GM23248 (cell line): ENCODE data around the gene LDLRAD4. TPM values are rescaled to one million over a fixed set of nuclear protein-coding genes. Genes with fewer than 3 reads are reported as not detected.

Source experiments
- DNase-seq: peaks from one replicate; pipeline ENCODE4 v3.0.0-alpha.2; 2015
- H2AFZ ChIP-seq: fragments of 200-600 bp; sonication (generic); 2 replicates; pipeline ENCODE4 v1.6.1; 2016; ENCODE audit warnings: antibody characterized with exemption
- H3F3A ChIP-seq: fragments of 200-600 bp; sonication (generic); 2 replicates; pipeline ENCODE4 v1.6.1; 2016; ENCODE audit warnings: mild to moderate bottlenecking, antibody characterized with exemption, mixed run types; ENCODE audit not compliant: insufficient read depth
- H3K27ac ChIP-seq: fragments of 200-600 bp; sonication (generic); 2 replicates; pipeline ENCODE4 v1.5.1; 2016; ENCODE audit warnings: mild to moderate bottlenecking
- H3K27me3 ChIP-seq: fragments of 200-600 bp; sonication (generic); replicated peaks from 2 replicates; pipeline ENCODE4 v1.6.1; 2016; ENCODE audit warnings: mild to moderate bottlenecking; ENCODE audit not compliant: insufficient read depth
- H3K36me3 ChIP-seq: fragments of 200-600 bp; sonication (generic); 2 replicates; pipeline ENCODE4 v1.6.1; 2016; ENCODE audit warnings: low read depth, mild to moderate bottlenecking
- H3K4me1 ChIP-seq: fragments of 200-600 bp; sonication (generic); 2 replicates; pipeline ENCODE4 v1.6.1; 2016; ENCODE audit warnings: mild to moderate bottlenecking; ENCODE audit not compliant: insufficient read depth
- H3K4me2 ChIP-seq: fragments of 200-600 bp; sonication (generic); one replicate; pipeline ENCODE4 v1.6.1; 2016; ENCODE audit warnings: mild to moderate bottlenecking; ENCODE audit not compliant: unreplicated experiment
- H3K4me3 ChIP-seq: fragments of 200-600 bp; sonication (generic); 2 replicates; pipeline ENCODE4 v1.5.1; 2016; ENCODE audit warnings: mild to moderate bottlenecking
- H3K79me2 ChIP-seq: fragments of 200-600 bp; sonication (generic); 2 replicates; pipeline ENCODE4 v1.6.1; 2016; ENCODE audit warnings: mild to moderate bottlenecking; ENCODE audit not compliant: insufficient read depth
- H3K9ac ChIP-seq: fragments of 200-600 bp; sonication (generic); 2 replicates; pipeline ENCODE4 v1.6.1; 2016; ENCODE audit warnings: mild to moderate bottlenecking
- H3K9me2 ChIP-seq: fragments of 200-600 bp; sonication (generic); 2 replicates; pipeline ENCODE4 v1.6.1; 2016; ENCODE audit warnings: mixed run types, mild to moderate bottlenecking, moderate library complexity; ENCODE audit not compliant: insufficient read depth
- H3K9me3 ChIP-seq: fragments of 200-600 bp; sonication (generic); one replicate; pipeline ENCODE4 v1.6.1; 2017; ENCODE audit warnings: low read depth
- H4K20me1 ChIP-seq: fragments of 200-600 bp; sonication (generic); 2 replicates; pipeline ENCODE4 v1.6.0; 2016; ENCODE audit not compliant: insufficient read depth
- EZH2 ChIP-seq: fragments of 200-600 bp; sonication (generic); IDR thresholded peaks from 2 replicates; pipeline ENCODE4 v1.6.1; 2018; ENCODE audit warnings: antibody characterized with exemption, mild to moderate bottlenecking; ENCODE audit not compliant: insufficient read depth, poor library complexity, severe bottlenecking
- EZH2phosphoT487 ChIP-seq: fragments of 200-600 bp; sonication (generic); IDR thresholded peaks from 2 replicates; pipeline ENCODE4 v1.6.1; 2018; ENCODE audit warnings: antibody characterized with exemption, moderate library complexity, mild to moderate bottlenecking, low read depth; ENCODE audit not compliant: insufficient read depth
- WGBS, 2 experiments: methylation state at CpG; one replicate each; pipeline ENCODE4 v1.1.6; 2015 to 2017; ENCODE audit warnings: low lambda C conversion rate in 2 of 2, low coverage in 1 of 2; ENCODE audit errors: missing lambda C conversion rate in 2 of 2; 5-methylcytosine and 5-hydroxymethylcytosine counted together
- in situ Hi-C: fragments of 300-500 bp; cut with MboI; formaldehyde crosslinking; loops from 2 replicates; pipeline ENCODE4 v1.15.0; 2020
- polyA plus RNA-seq: library from polyadenylated mRNA; unstranded; fragments of >200 nt; fragmentation: Nextera tagmentation; extraction: Ambion mirVana; gene quantifications from 2 replicates; pipeline ENCODE4 v1.2.1, GENCODE V29; 2016
- total RNA-seq: library from RNA; depleted of rRNA; stranded (reverse); fragments of >200 nt; shearing (Covaris generic); gene quantifications from 2 replicates; pipeline ENCODE4 v1.2.3, GENCODE V29; 2014

Gene LDLRAD4
- total and polyA plus RNA-seq, 2 experiments from 2014 or later = not detected

DNA sequence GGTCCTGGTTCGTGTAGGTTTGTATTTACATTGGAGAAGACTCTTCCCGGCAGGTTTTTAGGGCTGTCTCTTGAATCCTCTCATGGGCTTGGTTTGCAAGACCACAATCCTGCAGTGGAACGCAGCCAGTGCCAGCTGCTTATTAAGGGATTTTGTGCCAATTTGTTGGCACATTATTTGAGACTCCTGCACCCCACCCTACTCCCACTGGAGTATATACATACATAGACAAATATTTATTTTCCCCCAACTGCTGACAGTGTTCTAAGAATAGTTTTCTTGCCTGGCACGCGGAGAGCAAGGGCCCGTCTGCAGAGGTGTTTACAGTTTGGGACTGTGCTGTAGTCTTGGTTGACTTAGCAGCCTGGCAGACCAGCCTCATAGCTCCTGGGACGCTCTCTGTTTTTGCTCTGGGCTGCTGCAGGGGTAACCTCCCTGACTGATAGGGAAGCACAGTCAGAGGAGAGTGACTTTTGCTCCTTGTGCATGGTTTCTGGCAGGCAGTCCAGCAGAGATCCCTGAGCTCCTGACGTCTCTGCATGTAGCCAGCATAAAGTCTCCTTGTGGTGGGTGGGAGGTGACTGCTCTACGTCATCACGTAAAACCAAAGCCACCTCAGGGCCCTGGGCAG lies 1.9 kb downstream of the LDLRAD4 start:
- no peaks in the 10 kb centered on the region for H3K9me2 ChIP-seq
- H4K20me1 ChIP-seq = no peaks in the 10 kb centered on the region
- no peak overlapping the region for H3K4me2 ChIP-seq
- no peak overlapping the region for H2AFZ ChIP-seq
- peaks cover 68% of the 10 kb centered on the region for H3K27me3 ChIP-seq
- DNase-seq = no peak
- TF ChIP-seq EZH2 (no peak), EZH2phosphoT487 (no peak)
- H3K4me1 ChIP-seq = no peaks in the 10 kb centered on the region
- no peaks in the 10 kb centered on the region for H3K79me2 ChIP-seq
- no peaks in the 10 kb centered on the region for H3K36me3 ChIP-seq
- no peak overlapping the region for H3K4me3 ChIP-seq
- H3K27ac ChIP-seq = no peak overlapping the region
- WGBS, 2 experiments = 21 to 22% methylated on average over 10 of the region's 10 CpGs
- in situ Hi-C loops = no loop called here
- H3K9me3 ChIP-seq = no peaks in the 10 kb centered on the region
- H3K9ac ChIP-seq = no peak overlapping the region
- peaks cover 7% of the 10 kb centered on the region; the same call in 1 of the 2 replicates for H3F3A ChIP-seq

DNA sequence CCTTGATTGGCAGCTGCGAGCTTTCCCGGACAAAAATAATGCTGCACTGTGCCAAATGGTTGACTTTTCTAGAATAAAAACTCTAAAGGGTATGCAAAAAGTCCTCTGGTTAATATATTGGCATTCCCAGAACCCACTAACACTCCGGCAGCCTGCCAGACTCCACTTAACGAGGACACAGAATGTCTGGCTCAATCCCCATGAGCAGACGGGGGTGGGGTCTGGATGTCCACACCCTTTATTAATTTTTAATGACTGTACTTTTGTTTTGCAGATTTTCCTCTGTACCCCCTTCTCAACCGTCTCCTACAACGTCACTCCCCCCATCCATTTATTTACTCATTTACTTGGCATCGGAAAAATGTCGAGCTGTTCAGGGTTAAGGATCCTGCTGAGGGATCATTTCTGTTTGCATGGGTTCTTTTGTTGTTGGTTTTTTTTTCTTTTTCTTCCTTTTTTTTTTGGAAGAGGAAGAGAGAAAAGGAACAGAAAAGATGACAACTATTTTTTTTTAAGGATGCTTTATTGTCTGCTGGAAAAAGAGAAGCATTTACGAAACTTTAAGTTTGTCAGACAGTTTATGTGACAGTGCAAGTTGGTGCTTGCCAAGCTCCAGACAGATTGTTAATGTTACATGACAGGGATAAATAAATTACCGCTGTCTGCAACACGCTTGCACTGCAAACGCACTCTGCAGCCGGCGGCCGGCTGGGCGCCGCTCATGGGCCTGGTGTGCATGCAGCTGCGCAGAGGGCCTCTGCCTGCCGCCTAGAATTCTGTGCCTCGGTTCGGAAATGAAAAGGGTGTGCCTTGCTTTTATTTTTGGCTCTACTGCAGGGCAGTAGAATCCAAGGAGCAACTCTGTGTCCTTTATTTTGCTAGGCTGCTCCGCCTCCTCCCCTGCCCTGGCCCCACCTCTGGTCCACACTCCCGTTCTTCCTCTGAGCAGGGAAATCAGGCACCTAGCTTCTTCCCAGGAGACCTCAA lies 3.6 kb downstream of the LDLRAD4 start:
- in situ Hi-C loops = no loop called here
- H3K27me3 ChIP-seq = peaks cover 53% of the 10 kb centered on the region
- H3K9ac ChIP-seq = no peak overlapping the region

DNA sequence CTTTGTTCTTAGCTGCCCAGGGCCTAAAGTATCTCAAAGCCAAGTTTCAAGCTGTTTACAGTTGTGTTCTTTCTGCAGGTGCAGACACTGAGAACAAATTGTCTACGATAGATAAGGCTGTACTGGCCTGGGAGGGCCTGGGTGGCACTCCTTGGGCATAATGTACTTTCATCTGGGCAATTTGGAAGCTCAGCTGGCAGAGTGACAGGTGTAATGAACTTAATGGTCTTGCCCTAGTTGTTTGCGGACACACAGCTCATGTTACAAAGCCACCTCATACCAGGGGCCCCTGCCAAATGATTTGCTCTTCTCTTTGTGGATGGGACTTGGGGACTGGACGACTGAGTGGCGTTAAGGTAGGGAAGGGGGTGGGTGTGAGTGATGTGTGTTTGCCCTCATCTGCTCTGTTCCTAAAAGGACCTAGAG lies 4.3 kb downstream of the LDLRAD4 start:
- Histone ChIP-seq H3K4me3 (no peak overlapping the region), H2AFZ (no peak overlapping the region), H3F3A (no peaks in the 10 kb centered on the region), H3K27me3 (peaks cover 53% of the 10 kb centered on the region), H3K36me3 (no peaks in the 10 kb centered on the region), H4K20me1 (no peaks in the 10 kb centered on the region), H3K4me2 (no peak overlapping the region), H3K4me1 (no peaks in the 10 kb centered on the region), H3K27ac (no peak overlapping the region), H3K9ac (no peak overlapping the region), H3K9me2 (no peaks in the 10 kb centered on the region), H3K79me2 (no peaks in the 10 kb centered on the region), H3K9me3 (no peaks in the 10 kb centered on the region)
- TF ChIP-seq EZH2phosphoT487 (no peak), EZH2 (no peak)
- WGBS, 2 experiments = 34 to 38% methylated on average over 4 of the region's 4 CpGs
- in situ Hi-C loops = no loop called here
- DNase-seq = no peak

More for the DNA sequence above, 3.6 kb downstream of the LDLRAD4 start:
- no peaks in the 10 kb centered on the region for H3K79me2 ChIP-seq
- H3K36me3 ChIP-seq = no peaks in the 10 kb centered on the region
- H3F3A ChIP-seq = no peaks in the 10 kb centered on the region
- WGBS, 2 experiments = 4 to 6% methylated on average over 24 of the region's 24 CpGs
- TF ChIP-seq EZH2phosphoT487 = 0 out of 2 replicates have a peak, but pooled peaks have one; percentile 35
- peak; percentile 55 for TF ChIP-seq EZH2
- H4K20me1 ChIP-seq = no peaks in the 10 kb centered on the region
- H2AFZ ChIP-seq = no peak overlapping the region
- H3K9me2 ChIP-seq = no peaks in the 10 kb centered on the region
- H3K9me3 ChIP-seq = no peaks in the 10 kb centered on the region
- no peak overlapping the region for H3K4me2 ChIP-seq
- H3K4me1 ChIP-seq = no peaks in the 10 kb centered on the region
- peak; percentile 28 for DNase-seq
- no peak overlapping the region for H3K27ac ChIP-seq
- no peak overlapping the region for H3K4me3 ChIP-seq

DNA sequence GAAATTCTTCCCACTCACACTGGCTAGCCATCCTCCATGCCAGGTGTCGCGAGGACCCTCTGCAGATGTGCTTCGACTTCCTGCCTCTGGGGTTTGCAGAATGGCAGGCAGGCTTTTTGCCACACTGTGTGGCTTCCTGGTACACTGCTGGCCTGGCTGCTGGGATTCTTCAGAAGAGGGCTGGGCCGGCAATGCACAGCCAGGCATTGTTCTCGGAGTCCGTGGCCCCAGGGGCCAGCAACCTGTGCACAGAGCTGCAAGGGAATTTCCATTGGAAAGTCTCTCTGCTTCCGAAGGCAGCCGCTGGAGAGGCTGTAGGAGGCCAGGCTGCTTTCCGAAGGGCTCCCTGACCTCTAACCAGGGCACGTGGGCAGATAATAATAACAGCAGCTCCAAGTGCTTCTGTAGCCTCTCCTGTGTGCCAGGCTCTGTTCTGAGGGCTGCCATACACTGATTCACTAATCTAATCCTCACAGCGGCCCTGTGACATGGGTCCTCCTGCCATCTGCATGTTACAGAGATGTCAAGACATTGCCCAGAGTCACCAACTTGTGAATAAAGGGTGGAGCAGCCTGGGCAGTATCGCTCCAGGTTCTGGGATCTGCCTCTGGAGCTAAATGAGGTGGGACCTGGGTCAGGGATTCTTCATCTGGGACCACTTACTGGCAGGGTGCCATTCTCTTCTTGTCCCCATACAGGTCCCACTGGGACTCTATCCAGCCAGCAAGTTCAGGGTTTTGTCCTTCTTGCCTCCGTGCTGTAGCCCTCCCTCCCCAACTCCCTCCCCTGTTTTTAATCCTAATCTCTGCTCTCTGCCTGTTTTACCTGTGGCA lies 5.0 kb downstream of the LDLRAD4 start:
- no peak overlapping the region for H3K4me3 ChIP-seq
- H3K36me3 ChIP-seq = no peaks in the 10 kb centered on the region
- H3K4me2 ChIP-seq = no peak overlapping the region
- TF ChIP-seq EZH2phosphoT487 = no peak
- no peak for TF ChIP-seq EZH2
- H3K9me3 ChIP-seq = no peaks in the 10 kb centered on the region
- H3F3A ChIP-seq = no peaks in the 10 kb centered on the region
- H2AFZ ChIP-seq = no peak overlapping the region
- WGBS, 2 experiments = 70 to 71% methylated on average over 11 to 13 of the region's 13 CpGs
- DNase-seq = no peak
- peaks cover 52% of the 10 kb centered on the region for H3K27me3 ChIP-seq
- no peaks in the 10 kb centered on the region for H3K4me1 ChIP-seq
- no peaks in the 10 kb centered on the region for H4K20me1 ChIP-seq
- in situ Hi-C loops = no loop called here
- no peak overlapping the region for H3K9ac ChIP-seq
- H3K79me2 ChIP-seq = no peaks in the 10 kb centered on the region
- no peaks in the 10 kb centered on the region for H3K9me2 ChIP-seq
- H3K27ac ChIP-seq = no peak overlapping the region
